SU-DHL-6 (cell line): ENCODE data around the gene SPECC1.
"Not testable (repeated sequence)": the region's sequence is repeated elsewhere in the genome, so short reads cannot be mapped to it uniquely, and the experiment has no call there.

Experiments
- H2AFZ ChIP-seq: fragments of 200-600 bp; sonication (generic); 2 replicates; pipeline ENCODE4 v1.6.1; 2014; ENCODE audit warnings: low read depth, mild to moderate bottlenecking, moderate library complexity, mixed read lengths, antibody characterized with exemption, low read length; ENCODE audit not compliant: severe bottlenecking
- H3F3A ChIP-seq: fragments of 200-600 bp; shearing (Covaris generic); 2 replicates; pipeline ENCODE4 v1.6.0; 2016; ENCODE audit warnings: antibody characterized with exemption, mild to moderate bottlenecking; ENCODE audit not compliant: insufficient read depth
- H3K27ac ChIP-seq: fragments of 200-600 bp; sonication (generic); 2 replicates; pipeline ENCODE4 v1.5.1; 2016; ENCODE audit warnings: low read depth, mild to moderate bottlenecking, low read length, moderate library complexity, mixed read lengths
- H3K27me3 ChIP-seq: fragments of 200-600 bp; sonication (generic), shearing (Covaris generic); 2 replicates; pipeline ENCODE4 v1.6.0; 2014; ENCODE audit warnings: mild to moderate bottlenecking, low read length
- H3K36me3 ChIP-seq: fragments of 200-600 bp; sonication (generic); 2 replicates; pipeline ENCODE4 v1.6.1; 2014; ENCODE audit warnings: mild to moderate bottlenecking, low read length, mixed read lengths
- H3K4me2 ChIP-seq: fragments of 300-600, 200-600 bp; shearing (Covaris generic), sonication (generic); 2 replicates; pipeline ENCODE4 v1.6.0; 2014; ENCODE audit warnings: low read length, low read depth, mild to moderate bottlenecking; ENCODE audit not compliant: poor library complexity, severe bottlenecking
- H3K4me3 ChIP-seq: fragments of 200-600 bp; sonication (generic); 2 replicates; pipeline ENCODE4 v1.5.1; 2014; ENCODE audit warnings: antibody characterized with exemption, low read length, mild to moderate bottlenecking, mixed read lengths; ENCODE audit not compliant: insufficient read depth, poor library complexity, severe bottlenecking
- H3K79me2 ChIP-seq: fragments of 200-600 bp; sonication (generic); 2 replicates; pipeline ENCODE4 v1.6.1; 2014; ENCODE audit warnings: mild to moderate bottlenecking, low read length, moderate library complexity; ENCODE audit not compliant: insufficient read depth
- H3K9ac ChIP-seq: fragments of 200-600 bp; sonication (generic); 2 replicates; pipeline ENCODE4 v1.7.0; 2014; ENCODE audit warnings: mild to moderate bottlenecking, low read length
- H3K9me2 ChIP-seq: fragments of 200-600 bp; sonication (generic); replicated peaks from 2 replicates; pipeline ENCODE4 v1.6.1; 2014; ENCODE audit warnings: low read length; ENCODE audit not compliant: insufficient read depth
- H3K9me3 ChIP-seq: fragments of 200-600 bp; sonication (generic); 2 replicates; pipeline ENCODE4 v1.6.1; 2014; ENCODE audit warnings: low read length, mixed read lengths; ENCODE audit not compliant: insufficient read depth
- H4K20me1 ChIP-seq: fragments of 200-600 bp; sonication (generic); 2 replicates; pipeline ENCODE4 v1.6.1; 2014; ENCODE audit warnings: low read depth, mild to moderate bottlenecking, antibody characterized with exemption, low read length, moderate library complexity, mixed read lengths
- EZH2phosphoT487 ChIP-seq: fragments of 200-600 bp; sonication (generic), shearing (Covaris generic); conservative IDR thresholded peaks from 2 replicates; pipeline ENCODE4 v1.6.1; 2018; ENCODE audit warnings: mild to moderate bottlenecking, antibody characterized with exemption, low read length, moderate library complexity, mixed read lengths
- TF ChIP-seq, protein P1 (sequence below): fragments of 200-600 bp; sonication (generic); IDR thresholded peaks from one replicate; pipeline ENCODE4 v1.5.1; 2017; ENCODE audit warnings: antibody characterized with exemption, mild to moderate bottlenecking, low read length, moderate library complexity; ENCODE audit not compliant: insufficient read depth, poor library complexity, severe bottlenecking

The SPECC1 gene

DNA sequence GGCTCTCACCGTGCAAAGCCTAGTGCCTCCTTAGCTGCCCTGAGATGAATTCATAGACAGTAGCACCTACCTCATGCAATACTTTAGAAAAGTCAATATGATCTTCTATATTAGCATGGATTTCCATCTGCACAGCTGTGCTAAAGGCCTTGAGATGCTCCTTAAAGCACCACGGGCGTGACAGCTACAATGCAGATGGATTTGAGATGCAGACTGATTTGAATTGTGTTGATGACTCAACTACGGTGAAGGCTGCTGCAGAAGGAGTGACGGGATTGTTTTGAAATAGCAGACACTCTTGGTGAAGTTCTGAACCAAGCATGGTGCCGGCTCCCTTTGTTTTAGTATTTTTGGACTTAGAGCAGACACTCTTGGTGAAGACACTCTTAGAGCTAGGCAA lies 88.2 kb downstream of the SPECC1 start:
- no peaks in the 10 kb centered on the region for H3K36me3 ChIP-seq
- TF ChIP-seq, protein P1, sequence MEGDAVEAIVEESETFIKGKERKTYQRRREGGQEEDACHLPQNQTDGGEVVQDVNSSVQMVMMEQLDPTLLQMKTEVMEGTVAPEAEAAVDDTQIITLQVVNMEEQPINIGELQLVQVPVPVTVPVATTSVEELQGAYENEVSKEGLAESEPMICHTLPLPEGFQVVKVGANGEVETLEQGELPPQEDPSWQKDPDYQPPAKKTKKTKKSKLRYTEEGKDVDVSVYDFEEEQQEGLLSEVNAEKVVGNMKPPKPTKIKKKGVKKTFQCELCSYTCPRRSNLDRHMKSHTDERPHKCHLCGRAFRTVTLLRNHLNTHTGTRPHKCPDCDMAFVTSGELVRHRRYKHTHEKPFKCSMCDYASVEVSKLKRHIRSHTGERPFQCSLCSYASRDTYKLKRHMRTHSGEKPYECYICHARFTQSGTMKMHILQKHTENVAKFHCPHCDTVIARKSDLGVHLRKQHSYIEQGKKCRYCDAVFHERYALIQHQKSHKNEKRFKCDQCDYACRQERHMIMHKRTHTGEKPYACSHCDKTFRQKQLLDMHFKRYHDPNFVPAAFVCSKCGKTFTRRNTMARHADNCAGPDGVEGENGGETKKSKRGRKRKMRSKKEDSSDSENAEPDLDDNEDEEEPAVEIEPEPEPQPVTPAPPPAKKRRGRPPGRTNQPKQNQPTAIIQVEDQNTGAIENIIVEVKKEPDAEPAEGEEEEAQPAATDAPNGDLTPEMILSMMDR = no peak
- TF ChIP-seq EZH2phosphoT487 = no peak
- no peaks in the 10 kb centered on the region for H3K9me3 ChIP-seq
- H3F3A ChIP-seq = no peaks in the 10 kb centered on the region
- H3K4me3 ChIP-seq = no peak overlapping the region
- no peak overlapping the region for H2AFZ ChIP-seq
- no peak overlapping the region for H3K9ac ChIP-seq
- H4K20me1 ChIP-seq = no peaks in the 10 kb centered on the region
- no peak overlapping the region for H3K4me2 ChIP-seq
- no peaks in the 10 kb centered on the region for H3K79me2 ChIP-seq
- no peaks in the 10 kb centered on the region for H3K27me3 ChIP-seq
- H3K27ac ChIP-seq = no peak overlapping the region
- no peaks in the 10 kb centered on the region for H3K9me2 ChIP-seq

DNA sequence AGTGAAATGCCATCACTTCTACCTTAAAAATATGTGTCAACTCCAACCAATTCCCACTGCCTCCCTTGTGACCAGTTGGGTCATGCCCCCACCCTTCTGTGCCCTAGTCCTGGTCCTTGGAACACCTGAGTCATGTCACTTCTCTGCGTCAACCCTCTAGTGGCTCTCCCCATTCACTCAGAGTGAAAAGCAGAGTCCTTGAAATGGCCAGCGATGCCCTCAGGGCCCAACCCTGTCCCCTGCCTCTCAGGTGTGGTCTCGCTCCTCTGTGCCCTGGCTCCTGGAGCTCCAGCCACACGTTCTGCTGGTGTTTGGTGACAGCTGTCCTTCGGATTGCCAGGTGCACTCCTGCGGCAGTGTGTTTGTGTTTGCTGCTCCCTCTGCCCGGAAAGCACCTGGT lies 89.2 kb downstream of the SPECC1 start:
- TF ChIP-seq EZH2phosphoT487 = no peak
- TF ChIP-seq, protein P1 = no peak
- no peaks in the 10 kb centered on the region for H3F3A ChIP-seq
- H3K27ac ChIP-seq = no peak overlapping the region
- no peak overlapping the region for H3K9ac ChIP-seq
- H3K27me3 ChIP-seq = no peaks in the 10 kb centered on the region
- no peak overlapping the region for H2AFZ ChIP-seq
- H3K79me2 ChIP-seq = no peaks in the 10 kb centered on the region
- H3K4me2 ChIP-seq = no peak overlapping the region
- H3K36me3 ChIP-seq = no peaks in the 10 kb centered on the region
- no peaks in the 10 kb centered on the region for H3K9me3 ChIP-seq
- no peaks in the 10 kb centered on the region for H3K9me2 ChIP-seq
- H4K20me1 ChIP-seq = no peaks in the 10 kb centered on the region
- H3K4me3 ChIP-seq = no peak overlapping the region

DNA sequence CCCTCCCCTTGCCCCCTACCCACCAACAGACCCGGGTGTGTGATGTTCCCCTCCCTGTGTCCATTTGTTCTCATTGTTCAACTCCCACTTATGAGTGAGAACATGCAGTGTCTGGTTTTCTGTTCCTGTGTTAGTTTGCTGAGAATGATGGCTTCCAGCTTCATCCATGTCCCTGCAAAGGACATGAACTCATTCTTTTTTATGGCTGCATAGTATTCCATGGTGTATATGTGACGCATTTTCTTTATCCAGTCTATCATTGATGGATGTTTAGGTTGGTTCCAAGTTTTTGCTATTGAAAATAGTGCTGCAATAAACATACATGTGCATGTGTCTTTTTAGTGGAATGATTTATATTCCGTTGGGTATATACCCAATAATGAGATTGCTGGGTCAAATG lies 91.6 kb downstream of the SPECC1 start:
- H3K27ac ChIP-seq, H3K79me2 ChIP-seq, H3K9ac ChIP-seq, H2AFZ ChIP-seq, H3K27me3 ChIP-seq, H3F3A ChIP-seq, H3K4me3 ChIP-seq, H4K20me1 ChIP-seq, H3K36me3 ChIP-seq, H3K9me2 ChIP-seq, H3K4me2 ChIP-seq, H3K9me3 ChIP-seq: not testable (repeated sequence)

DNA sequence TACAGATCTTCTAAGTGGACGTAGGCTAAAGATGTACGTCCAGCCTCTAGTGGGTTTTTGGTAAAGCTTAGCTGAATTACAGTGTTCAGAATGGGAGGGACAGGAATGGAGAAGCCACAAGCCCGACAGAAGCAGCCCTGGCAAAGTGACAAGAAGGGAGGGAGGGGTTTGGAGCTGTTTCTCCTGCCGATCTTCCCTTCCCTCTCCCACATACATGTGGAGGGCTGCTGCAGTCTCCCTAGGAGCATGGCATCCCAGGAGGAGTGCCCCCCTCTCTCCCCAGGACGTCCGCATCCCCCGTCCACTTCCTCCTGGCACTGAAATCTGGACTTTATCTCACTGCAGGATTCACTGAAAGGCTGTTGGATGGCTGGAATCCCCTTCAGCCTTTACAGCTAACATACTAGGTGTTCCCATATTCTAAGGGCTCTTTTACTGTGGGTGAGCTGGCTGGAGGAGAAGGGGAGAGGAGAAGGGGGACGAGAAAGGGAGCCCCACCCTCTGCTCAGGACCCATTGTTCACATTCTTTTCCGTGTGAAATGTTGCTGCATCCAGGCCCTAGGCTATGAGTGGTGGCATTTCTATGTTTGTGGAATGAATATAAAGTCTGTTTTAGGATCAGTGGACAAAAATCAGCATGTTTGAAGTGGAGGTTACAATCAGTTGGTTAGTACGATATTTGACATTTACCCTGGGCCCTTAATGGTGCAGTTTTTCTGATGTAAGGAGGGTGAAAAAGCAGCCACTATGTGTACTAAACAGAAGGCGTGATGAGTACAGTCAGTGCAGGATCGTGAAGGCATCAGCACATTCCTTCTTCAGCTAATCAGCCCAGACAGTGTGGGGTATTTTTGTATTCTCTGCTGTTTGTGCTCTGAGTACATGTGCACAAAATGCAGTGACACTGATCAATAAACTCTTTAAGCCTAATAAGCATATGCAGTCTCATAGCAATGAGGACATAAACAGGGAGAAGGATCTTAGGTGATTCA lies 94.6 kb downstream of the SPECC1 start:
- no peaks in the 10 kb centered on the region for H3F3A ChIP-seq
- H3K27me3 ChIP-seq = no peaks in the 10 kb centered on the region
- H3K36me3 ChIP-seq = no peaks in the 10 kb centered on the region
- H3K9ac ChIP-seq = no peak overlapping the region
- H3K79me2 ChIP-seq = no peaks in the 10 kb centered on the region
- H3K4me2 ChIP-seq = no peak overlapping the region
- H3K27ac ChIP-seq = no peak overlapping the region
- H3K9me3 ChIP-seq = no peaks in the 10 kb centered on the region
- no peaks in the 10 kb centered on the region for H3K9me2 ChIP-seq
- H2AFZ ChIP-seq = no peak overlapping the region
- TF ChIP-seq, protein P1 = no peak
- no peak for TF ChIP-seq EZH2phosphoT487
- H4K20me1 ChIP-seq = no peaks in the 10 kb centered on the region
- H3K4me3 ChIP-seq = no peak overlapping the region
